Activated naive CD4-positive, alpha-beta T cell treated with anti-CD3 and anti-CD28 coated beads, Interleukin-2, amount 10 ng/mL, durations not matched to agents 7 days and 5 days (primary cell): ENCODE measurements around the gene MAP4K4.

ENCODE experiments used
- CTCF ChIA-PET: fragments of 350-600 bp; sonication (Branson Sonifier 250); formaldehyde crosslinking; loops from one replicate; lab custom pipeline; 2021; ENCODE audit warnings: antibody characterized with exemption; lab: Charles Lee
- DNase-seq: peaks from one replicate; pipeline ENCODE4 v3.0.0-alpha.2; 2020
- H3K27ac Mint-ChIP-seq: one replicate; pipeline ENCODE4 v1.8.0; 2021; ENCODE audit warnings: mild to moderate bottlenecking, moderate library complexity, mixed read lengths
- H3K27me3 Mint-ChIP-seq: one replicate; pipeline ENCODE4 v1.8.0; 2021; ENCODE audit warnings: mild to moderate bottlenecking, mixed read lengths
- H3K36me3 Mint-ChIP-seq: one replicate; pipeline ENCODE4 v1.8.0; 2021; ENCODE audit warnings: mixed read lengths
- H3K4me1 Mint-ChIP-seq: one replicate; pipeline ENCODE4 v1.8.0; 2021; ENCODE audit warnings: mixed read lengths
- H3K4me3 Mint-ChIP-seq: one replicate; pipeline ENCODE4 v1.8.0; 2021; ENCODE audit warnings: mild to moderate bottlenecking, moderate library complexity, mixed read lengths
- H3K9me3 Mint-ChIP-seq: one replicate; pipeline ENCODE4 v1.8.0; 2021; ENCODE audit warnings: mixed read lengths

MAP4K4 gene

GRCh38 chr2:101722864-101723263 is 25.4 kb downstream of the MAP4K4 start:
- Mint-ChIP-seq H3K27me3 (no peaks in the 10 kb centered on the region), H3K27ac (no peak overlapping the region), H3K9me3 (peaks cover 12% of the 10 kb centered on the region), H3K4me3 (no peak overlapping the region), H3K36me3 (peaks cover 54% of the 10 kb centered on the region), H3K4me1 (peaks cover 95% of the 10 kb centered on the region)
- DNase-seq, result no peak
- CTCF ChIA-PET, result interaction anchor here (3.9 kb wide), 1 partner anchor 12 kb away, joined by 16 read pairs; no protein-coding TSS in a partner anchor

GRCh38 chr2:101723371-101724124 is 26.0 kb downstream of the MAP4K4 start:
- no peak for DNase-seq
- Mint-ChIP-seq H3K27ac (peak overlapping the region; percentile 31), H3K27me3 (no peaks in the 10 kb centered on the region), H3K4me3 (no peak overlapping the region), H3K36me3 (peaks cover 54% of the 10 kb centered on the region), H3K9me3 (peaks cover 12% of the 10 kb centered on the region), H3K4me1 (peaks cover 95% of the 10 kb centered on the region)
- CTCF ChIA-PET, result interaction anchor here (1.5 to 3.9 kb wide), 2 partner anchors 13 to 46 kb away, joined by 3 to 16 read pairs; no protein-coding TSS in a partner anchor

GRCh38 chr2:101724125-101724474 is 26.6 kb downstream of the MAP4K4 start:
- H3K9me3 Mint-ChIP-seq, result peaks cover 12% of the 10 kb centered on the region
- CTCF ChIA-PET, result interaction anchor here (1.5 to 3.9 kb wide), 2 partner anchors 13 to 46 kb away, joined by 3 to 16 read pairs; no protein-coding TSS in a partner anchor
- peak overlapping the region; percentile 31 for H3K27ac Mint-ChIP-seq
- peaks cover 95% of the 10 kb centered on the region for H3K4me1 Mint-ChIP-seq
- no peak overlapping the region for H3K4me3 Mint-ChIP-seq
- peaks cover 51% of the 10 kb centered on the region for H3K36me3 Mint-ChIP-seq
- H3K27me3 Mint-ChIP-seq, result no peaks in the 10 kb centered on the region
- no peak for DNase-seq

DNA sequence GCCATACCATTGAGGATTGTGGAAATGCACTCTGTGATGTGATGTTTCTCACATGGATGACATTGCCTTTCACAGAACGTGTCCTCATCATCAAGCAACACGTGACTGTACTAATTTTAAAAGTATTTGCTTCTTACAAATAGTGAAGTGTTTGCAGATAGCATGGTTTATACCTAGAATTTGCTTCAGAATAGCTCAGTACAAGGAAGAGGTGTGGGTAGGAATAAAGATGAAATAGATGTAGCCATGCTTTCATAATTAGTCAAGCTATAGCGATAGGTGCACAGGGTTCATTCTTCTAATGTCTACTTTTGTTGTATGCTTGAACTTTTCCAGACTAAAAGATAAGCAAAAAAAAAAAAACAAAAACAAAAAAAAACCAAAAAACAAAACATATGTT is 27.5 kb downstream of the MAP4K4 start:
- Mint-ChIP-seq H3K4me3 (no peak overlapping the region), H3K27me3 (no peaks in the 10 kb centered on the region), H3K36me3 (peaks cover 47% of the 10 kb centered on the region), H3K4me1 (peaks cover 95% of the 10 kb centered on the region), H3K9me3 (peaks cover 12% of the 10 kb centered on the region), H3K27ac (peak overlapping the region; percentile 52)
- CTCF ChIA-PET, result interaction anchor here (0.5 to 3.9 kb wide), 4 partner anchors 14 to 306 kb away, joined by 3 to 16 read pairs (median 6); no protein-coding TSS in a partner anchor
- no peak for DNase-seq

DNA sequence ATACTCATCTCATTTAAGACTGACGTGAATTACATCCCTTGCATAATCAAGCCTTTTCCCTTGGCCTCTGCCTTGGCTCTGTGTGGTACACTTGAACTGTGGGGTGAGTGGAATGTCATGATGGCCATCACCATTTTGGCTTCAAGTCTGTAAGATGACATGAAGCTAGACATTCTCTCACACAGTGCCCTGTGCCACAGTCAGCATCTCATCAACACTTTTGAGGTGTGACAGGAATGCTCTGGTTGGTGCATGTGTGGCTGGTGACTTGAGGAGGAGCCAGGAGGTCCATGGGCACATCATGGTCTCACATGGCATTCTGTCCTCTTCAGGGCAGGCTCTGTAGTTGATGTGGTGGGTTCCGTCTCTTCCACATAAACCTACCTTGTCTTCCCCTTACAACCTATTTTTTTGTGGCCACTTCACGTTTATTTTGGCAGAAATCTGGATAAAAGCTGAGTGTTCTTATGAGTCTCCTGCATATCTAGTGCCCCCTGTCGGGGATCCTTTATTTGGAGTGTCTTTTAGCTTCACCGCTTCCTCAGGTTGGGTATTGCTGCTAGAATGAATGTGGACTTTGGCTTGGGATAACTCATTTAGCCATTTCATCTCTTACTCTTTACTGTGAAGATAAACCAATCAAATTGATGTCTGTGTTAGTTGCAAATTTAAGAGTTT is 28.1 kb downstream of the MAP4K4 start:
- no peaks in the 10 kb centered on the region for H3K27me3 Mint-ChIP-seq
- H3K4me1 Mint-ChIP-seq, result peaks cover 95% of the 10 kb centered on the region
- DNase-seq, result no peak
- H3K9me3 Mint-ChIP-seq, result peaks cover 12% of the 10 kb centered on the region
- H3K4me3 Mint-ChIP-seq, result no peak overlapping the region
- CTCF ChIA-PET, result interaction anchor here (0.6 to 3.9 kb wide), 8 partner anchors 9 to 306 kb away, joined by 3 to 16 read pairs (median 4); no protein-coding TSS in a partner anchor
- no peak overlapping the region for H3K27ac Mint-ChIP-seq
- H3K36me3 Mint-ChIP-seq, result peaks cover 49% of the 10 kb centered on the region

- CTCF ChIA-PET, result interaction anchor here (0.8 to 1.4 kb wide), 4 partner anchors 10 to 311 kb away, joined by 3 to 6 read pairs (median 4); no protein-coding TSS in a partner anchor
- Mint-ChIP-seq H3K4me3 (no peak overlapping the region), H3K27ac (peak overlapping the region; percentile 39), H3K36me3 (peaks cover 21% of the 10 kb centered on the region), H3K4me1 (peaks cover 95% of the 10 kb centered on the region), H3K9me3 (peaks cover 2% of the 10 kb centered on the region), H3K27me3 (no peaks in the 10 kb centered on the region)
- DNase-seq, result no peak
Measured at GRCh38 chr2:101728865-101729264, 31.4 kb downstream of the MAP4K4 start.

DNA sequence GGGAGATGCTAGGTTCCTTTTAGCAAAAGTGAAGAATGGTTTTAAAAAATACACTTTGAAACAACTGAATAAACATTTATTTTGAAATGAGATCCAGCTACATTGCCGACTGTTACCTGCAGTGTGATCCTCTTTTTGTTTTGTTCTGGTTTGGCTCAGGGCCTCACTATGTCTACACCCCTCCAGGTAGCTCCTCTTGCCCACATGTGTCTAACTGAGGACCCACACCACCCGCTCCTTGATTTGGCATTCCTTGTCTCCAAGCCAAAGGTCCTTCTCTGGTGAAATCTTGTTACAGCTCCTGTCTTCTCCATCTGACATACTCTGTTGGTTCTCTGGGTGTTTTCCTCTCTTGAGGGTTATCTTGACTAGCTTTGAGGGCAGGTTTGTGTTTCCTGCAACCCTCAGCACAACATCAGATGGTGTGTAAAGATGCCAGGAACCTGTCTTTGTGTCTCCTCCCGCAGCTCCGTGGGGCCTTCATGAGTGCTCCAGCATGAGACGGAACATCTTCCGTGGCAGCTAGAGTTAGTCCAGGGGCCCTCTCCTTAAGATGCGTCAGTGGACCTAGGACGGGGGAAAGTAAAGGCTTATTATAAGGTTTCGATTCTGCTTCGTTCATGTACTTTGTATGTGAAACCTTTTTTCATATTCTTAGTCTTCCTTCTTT is 32.1 kb downstream of the MAP4K4 start:
- no peaks in the 10 kb centered on the region for H3K27me3 Mint-ChIP-seq
- H3K9me3 Mint-ChIP-seq, result no peaks in the 10 kb centered on the region
- peaks cover 15% of the 10 kb centered on the region for H3K36me3 Mint-ChIP-seq
- peaks cover 93% of the 10 kb centered on the region for H3K4me1 Mint-ChIP-seq
- H3K27ac Mint-ChIP-seq, result peak overlapping the region; percentile 77
- H3K4me3 Mint-ChIP-seq, result peak overlapping the region; percentile 25
- DNase-seq, result peak; percentile 42
- CTCF ChIA-PET, result interaction anchor here (0.6 to 1.4 kb wide), 4 partner anchors 11 to 312 kb away, joined by 3 to 6 read pairs (median 4); no protein-coding TSS in a partner anchor

DNA sequence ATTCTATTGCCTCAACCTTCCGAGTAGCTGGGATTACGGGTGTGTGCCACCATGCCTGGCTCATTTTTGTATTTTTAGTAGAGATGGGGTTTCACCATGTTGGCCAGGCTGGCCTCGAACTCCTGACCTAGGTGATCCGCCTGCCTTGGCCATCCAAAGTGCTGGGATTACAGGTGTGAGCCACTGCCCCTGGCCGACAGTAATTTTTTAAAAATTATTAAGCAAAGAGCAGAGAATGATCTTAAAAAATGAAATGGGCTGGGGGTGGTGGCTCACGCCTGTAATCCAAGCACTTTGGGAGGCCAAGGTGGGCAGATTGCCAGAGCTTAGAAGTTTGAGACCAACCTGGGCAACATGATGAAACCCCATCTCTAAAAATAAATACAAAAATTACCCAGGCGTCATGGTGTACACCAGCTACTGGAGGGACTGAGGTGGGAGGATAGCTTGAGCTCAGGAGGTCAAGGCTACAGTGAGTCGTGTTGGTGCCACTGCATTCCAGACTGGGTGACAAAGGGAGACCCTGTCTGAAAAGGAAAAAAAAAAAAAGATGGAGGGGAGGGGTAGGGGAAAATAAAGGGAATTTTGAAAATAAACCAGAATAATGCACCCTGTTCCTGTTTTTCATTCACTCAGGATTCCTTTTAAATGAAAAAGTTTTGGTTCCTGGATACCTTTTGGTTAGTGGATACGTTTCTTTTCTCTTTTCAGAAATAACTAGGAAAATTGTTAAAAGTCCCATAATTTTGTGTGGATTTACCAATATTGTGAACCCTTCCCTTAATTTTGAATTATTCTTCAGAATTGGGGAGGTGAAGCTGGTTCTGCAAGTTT is 33.9 kb downstream of the MAP4K4 start:
- CTCF ChIA-PET, result interaction anchor here (1.1 kb wide), 1 partner anchor 312 kb away, joined by 5 read pairs; no protein-coding TSS in a partner anchor
- no peak overlapping the region for H3K27ac Mint-ChIP-seq
- peaks cover 92% of the 10 kb centered on the region for H3K4me1 Mint-ChIP-seq
- no peaks in the 10 kb centered on the region for H3K27me3 Mint-ChIP-seq
- no peak for DNase-seq
- no peaks in the 10 kb centered on the region for H3K9me3 Mint-ChIP-seq
- H3K4me3 Mint-ChIP-seq, result no peak overlapping the region
- H3K36me3 Mint-ChIP-seq, result peaks cover 9% of the 10 kb centered on the region

GRCh38 chr2:101732199-101732598 is 34.7 kb downstream of the MAP4K4 start:
- no peak overlapping the region for H3K4me3 Mint-ChIP-seq
- no peak for DNase-seq
- no peaks in the 10 kb centered on the region for H3K9me3 Mint-ChIP-seq
- no peaks in the 10 kb centered on the region for H3K27me3 Mint-ChIP-seq
- H3K27ac Mint-ChIP-seq, result peak overlapping the region; percentile 61
- CTCF ChIA-PET, result interaction anchor here (1.1 kb wide), 1 partner anchor 313 kb away, joined by 5 read pairs; no protein-coding TSS in a partner anchor
- peaks cover 9% of the 10 kb centered on the region for H3K36me3 Mint-ChIP-seq
- H3K4me1 Mint-ChIP-seq, result peaks cover 91% of the 10 kb centered on the region

DNA sequence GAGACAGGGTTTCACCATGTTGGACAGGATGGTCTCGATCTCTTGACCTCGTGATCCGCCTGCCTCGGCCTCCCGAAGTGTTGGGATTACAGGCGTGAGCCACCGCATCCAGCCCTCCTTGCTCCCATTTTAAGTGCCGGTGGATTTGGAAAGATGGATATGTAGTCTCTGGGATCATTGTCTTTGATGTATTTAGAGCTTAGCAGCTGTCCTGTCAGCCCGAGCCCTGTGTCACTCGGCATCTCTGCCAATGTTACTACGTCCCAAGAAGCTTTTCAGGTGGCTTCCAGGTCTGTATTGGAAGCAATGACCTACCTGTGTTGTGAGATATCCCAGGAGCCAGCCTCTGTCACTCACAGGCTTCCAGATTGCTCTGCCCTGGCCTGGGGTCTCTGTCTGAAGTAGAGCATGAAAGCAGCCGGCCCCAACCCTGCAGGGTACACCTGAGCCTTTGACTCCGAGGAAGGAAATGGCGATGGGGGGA is 35.3 kb downstream of the MAP4K4 start:
- H3K36me3 Mint-ChIP-seq, result peaks cover 11% of the 10 kb centered on the region
- no peak for DNase-seq
- H3K4me3 Mint-ChIP-seq, result no peak overlapping the region
- no peaks in the 10 kb centered on the region for H3K9me3 Mint-ChIP-seq
- H3K4me1 Mint-ChIP-seq, result peaks cover 87% of the 10 kb centered on the region
- CTCF ChIA-PET, result interaction anchor here (1.1 to 1.4 kb wide), 3 partner anchors 12 to 314 kb away, joined by 4 to 5 read pairs (median 5); no protein-coding TSS in a partner anchor
- H3K27me3 Mint-ChIP-seq, result no peaks in the 10 kb centered on the region
- H3K27ac Mint-ChIP-seq, result no peak overlapping the region

- Mint-ChIP-seq H3K27me3 (no peaks in the 10 kb centered on the region), H3K27ac (no peak overlapping the region), H3K36me3 (peaks cover 12% of the 10 kb centered on the region), H3K4me3 (no peak overlapping the region), H3K9me3 (no peaks in the 10 kb centered on the region), H3K4me1 (peaks cover 85% of the 10 kb centered on the region)
- CTCF ChIA-PET, result interaction anchor here (1.0 to 1.4 kb wide), 4 partner anchors 8 to 98 kb away, joined by 3 to 5 read pairs (median 4); no protein-coding TSS in a partner anchor
- DNase-seq, result no peak
Measured at GRCh38 chr2:101733257-101733993, 35.9 kb downstream of the MAP4K4 start.

- H3K27me3 Mint-ChIP-seq, result no peaks in the 10 kb centered on the region
- no peak overlapping the region for H3K27ac Mint-ChIP-seq
- peaks cover 11% of the 10 kb centered on the region for H3K36me3 Mint-ChIP-seq
- H3K4me1 Mint-ChIP-seq, result peaks cover 80% of the 10 kb centered on the region
- no peak for DNase-seq
- CTCF ChIA-PET, result interaction anchor here (1.0 to 1.4 kb wide), 3 partner anchors 9 to 97 kb away, joined by 3 to 4 read pairs (median 3); no protein-coding TSS in a partner anchor
- no peaks in the 10 kb centered on the region for H3K9me3 Mint-ChIP-seq
- no peak overlapping the region for H3K4me3 Mint-ChIP-seq
Measured at GRCh38 chr2:101734505-101735165, 37.1 kb downstream of the MAP4K4 start.
